ENCODE data around the gene MAP2.

The MAP2 gene

GRCh38 chr2:209426432-209426831 is 2.6 kb downstream of the MAP2 start:
- TF ChIP-seq, protein P1, sequence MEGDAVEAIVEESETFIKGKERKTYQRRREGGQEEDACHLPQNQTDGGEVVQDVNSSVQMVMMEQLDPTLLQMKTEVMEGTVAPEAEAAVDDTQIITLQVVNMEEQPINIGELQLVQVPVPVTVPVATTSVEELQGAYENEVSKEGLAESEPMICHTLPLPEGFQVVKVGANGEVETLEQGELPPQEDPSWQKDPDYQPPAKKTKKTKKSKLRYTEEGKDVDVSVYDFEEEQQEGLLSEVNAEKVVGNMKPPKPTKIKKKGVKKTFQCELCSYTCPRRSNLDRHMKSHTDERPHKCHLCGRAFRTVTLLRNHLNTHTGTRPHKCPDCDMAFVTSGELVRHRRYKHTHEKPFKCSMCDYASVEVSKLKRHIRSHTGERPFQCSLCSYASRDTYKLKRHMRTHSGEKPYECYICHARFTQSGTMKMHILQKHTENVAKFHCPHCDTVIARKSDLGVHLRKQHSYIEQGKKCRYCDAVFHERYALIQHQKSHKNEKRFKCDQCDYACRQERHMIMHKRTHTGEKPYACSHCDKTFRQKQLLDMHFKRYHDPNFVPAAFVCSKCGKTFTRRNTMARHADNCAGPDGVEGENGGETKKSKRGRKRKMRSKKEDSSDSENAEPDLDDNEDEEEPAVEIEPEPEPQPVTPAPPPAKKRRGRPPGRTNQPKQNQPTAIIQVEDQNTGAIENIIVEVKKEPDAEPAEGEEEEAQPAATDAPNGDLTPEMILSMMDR (IDR thresholded peaks at IDR 0.05; ENCODE audit: unreplicated experiment in 3 of 3): no peak
- Mint-ChIP-seq H3K36me3 (ENCODE audit: low read depth) (no peaks in the 10 kb centered on the region), H3K9me3 (no peaks in the 10 kb centered on the region), H3K27ac (peak overlapping the region in 1 of 3 experiments; percentile 41), H3K4me3 (peak overlapping the region; percentile 48 to 65 (median 60)), H3K27me3 (ENCODE audit: low read depth) (peaks cover 7% of the 10 kb centered on the region), H3K4me1 (peaks cover 20% of the 10 kb centered on the region)

GRCh38 chr2:209431701-209432100 is 7.9 kb downstream of the MAP2 start:
- Mint-ChIP-seq H3K9me3 (no peaks in the 10 kb centered on the region), H3K4me3 (no peak overlapping the region), H3K4me1 (no peaks in the 10 kb centered on the region), H3K27me3 (ENCODE audit: low read depth) (no peaks in the 10 kb centered on the region), H3K27ac (no peak overlapping the region), H3K36me3 (ENCODE audit: low read depth) (no peaks in the 10 kb centered on the region)
- TF ChIP-seq, protein P1 (IDR thresholded peaks at IDR 0.05; ENCODE audit: unreplicated experiment in 3 of 3): no peak

DNA sequence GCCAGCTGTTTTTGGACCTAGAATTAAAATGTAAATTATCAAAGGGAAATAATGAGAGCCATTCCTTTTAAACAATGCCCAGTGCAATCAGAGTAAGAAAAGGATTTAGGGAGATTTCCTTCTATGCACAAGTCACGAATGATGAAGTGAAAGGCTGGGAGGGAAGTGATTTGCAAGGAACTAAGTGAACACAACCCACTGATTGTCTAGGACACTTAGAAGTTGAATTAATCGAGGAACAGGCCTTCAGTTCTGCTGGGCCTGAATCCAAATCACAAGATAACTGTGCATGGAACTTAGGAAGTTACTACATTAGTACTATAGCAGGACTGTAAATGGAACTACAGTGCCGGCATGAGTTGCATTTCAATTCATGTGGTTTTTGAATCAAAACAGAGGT is 17.7 kb downstream of the MAP2 start:
- TF ChIP-seq, protein P1 (IDR thresholded peaks at IDR 0.05; ENCODE audit: unreplicated experiment in 3 of 3): no peak

DNA sequence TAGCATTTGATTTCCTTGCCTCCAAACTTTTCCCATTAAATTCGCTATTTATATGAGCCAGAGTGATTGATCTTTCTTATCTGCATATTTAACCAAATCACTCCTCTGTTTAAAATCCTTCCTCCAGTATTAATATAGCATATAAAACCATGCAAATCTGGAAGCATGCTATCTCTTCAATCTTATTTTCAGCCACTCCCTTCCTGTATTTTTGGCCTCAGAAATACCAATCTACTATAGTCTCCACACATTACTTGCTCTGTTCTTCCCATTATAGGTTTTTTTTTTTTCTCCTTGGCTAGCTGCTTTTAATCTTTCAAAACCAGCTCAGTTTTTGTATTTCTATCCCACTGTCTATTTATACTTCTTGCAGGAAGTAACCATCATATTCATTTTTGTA is 19.1 kb downstream of the MAP2 start:
- Mint-ChIP-seq H3K27ac (peak overlapping the region in 2 of 3 experiments; percentile 6 to 70), H3K27me3 (ENCODE audit: low read depth) (no peaks in the 10 kb centered on the region), H3K36me3 (ENCODE audit: low read depth) (no peaks in the 10 kb centered on the region), H3K4me1 (peaks cover 29% of the 10 kb centered on the region), H3K9me3 (no peaks in the 10 kb centered on the region), H3K4me3 (no peak overlapping the region)
- TF ChIP-seq, protein P1 (IDR thresholded peaks at IDR 0.05; ENCODE audit: unreplicated experiment in 3 of 3): no peak

More for the DNA sequence above, 17.7 kb downstream of the MAP2 start:
- Mint-ChIP-seq H3K9me3 (no peaks in the 10 kb centered on the region), H3K4me1 (peaks cover 29% of the 10 kb centered on the region), H3K36me3 (ENCODE audit: low read depth) (no peaks in the 10 kb centered on the region), H3K27me3 (ENCODE audit: low read depth) (no peaks in the 10 kb centered on the region), H3K4me3 (no peak overlapping the region), H3K27ac (peak overlapping the region in 2 of 3 experiments; percentile 6 to 53)

GRCh38 chr2:209445485-209445884 is 21.6 kb downstream of the MAP2 start:
- H3K4me3 Mint-ChIP-seq: no peak overlapping the region
- H3K36me3 Mint-ChIP-seq (ENCODE audit: low read depth): no peaks in the 10 kb centered on the region
- H3K27me3 Mint-ChIP-seq (ENCODE audit: low read depth): no peaks in the 10 kb centered on the region
- H3K9me3 Mint-ChIP-seq: no peaks in the 10 kb centered on the region
- peaks cover 27% of the 10 kb centered on the region for H3K4me1 Mint-ChIP-seq
- TF ChIP-seq, protein P1 (IDR thresholded peaks at IDR 0.05; ENCODE audit: unreplicated experiment in 3 of 3): no peak
- no peak overlapping the region for H3K27ac Mint-ChIP-seq

DNA sequence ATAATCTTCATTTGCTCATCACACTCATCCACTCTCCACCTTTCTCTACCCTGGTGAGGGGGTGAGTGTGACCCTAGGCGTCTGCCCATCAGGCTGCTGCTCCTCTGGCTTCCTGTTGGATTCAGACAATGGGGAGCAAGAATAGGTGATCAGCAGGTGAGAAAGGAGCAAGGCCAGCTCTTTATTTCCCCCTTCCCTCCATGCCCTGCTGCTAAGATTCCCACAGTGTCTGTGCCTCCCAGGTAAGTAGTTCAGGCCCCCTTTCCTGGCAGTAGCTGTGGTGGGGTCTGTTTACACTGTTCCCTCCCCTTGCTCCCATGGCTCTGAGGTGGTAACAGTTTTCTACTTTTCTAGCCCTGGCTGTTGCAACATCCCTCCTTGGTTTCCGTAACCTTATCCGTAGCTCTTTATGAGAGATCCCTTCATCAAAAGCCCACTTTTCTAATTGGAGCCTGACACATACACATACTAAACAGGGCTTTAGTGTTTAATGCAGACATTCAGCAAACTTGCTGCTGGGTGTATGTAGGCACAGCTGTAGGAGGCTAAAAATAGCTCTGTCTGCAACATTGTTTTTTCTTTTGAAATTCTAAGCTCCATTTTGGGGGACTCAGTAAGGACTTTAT is 27.5 kb downstream of the MAP2 start:
- H3K36me3 Mint-ChIP-seq (ENCODE audit: low read depth): no peaks in the 10 kb centered on the region
- no peak overlapping the region for H3K4me3 Mint-ChIP-seq
- no peaks in the 10 kb centered on the region for H3K9me3 Mint-ChIP-seq
- peak overlapping the region in 1 of 3 experiments; percentile 22 for H3K27ac Mint-ChIP-seq
- TF ChIP-seq, protein P1 (IDR thresholded peaks at IDR 0.05; ENCODE audit: unreplicated experiment in 3 of 3): no peak
- H3K27me3 Mint-ChIP-seq (ENCODE audit: low read depth): no peaks in the 10 kb centered on the region
- peaks cover 10% of the 10 kb centered on the region for H3K4me1 Mint-ChIP-seq
